ENCODE measurements around the gene MRPL32. TPM values are rescaled to one million over a fixed set of nuclear protein-coding genes. Genes with fewer than 3 reads are reported as not detected.
A peak's percentile ranks its signal among the peaks of the same experiment; 100 is the strongest.

MRPL32 gene
- total and polyA plus RNA-seq, 9 donors, result 38.8 to 75.0 (median 49.0) TPM

DNA sequence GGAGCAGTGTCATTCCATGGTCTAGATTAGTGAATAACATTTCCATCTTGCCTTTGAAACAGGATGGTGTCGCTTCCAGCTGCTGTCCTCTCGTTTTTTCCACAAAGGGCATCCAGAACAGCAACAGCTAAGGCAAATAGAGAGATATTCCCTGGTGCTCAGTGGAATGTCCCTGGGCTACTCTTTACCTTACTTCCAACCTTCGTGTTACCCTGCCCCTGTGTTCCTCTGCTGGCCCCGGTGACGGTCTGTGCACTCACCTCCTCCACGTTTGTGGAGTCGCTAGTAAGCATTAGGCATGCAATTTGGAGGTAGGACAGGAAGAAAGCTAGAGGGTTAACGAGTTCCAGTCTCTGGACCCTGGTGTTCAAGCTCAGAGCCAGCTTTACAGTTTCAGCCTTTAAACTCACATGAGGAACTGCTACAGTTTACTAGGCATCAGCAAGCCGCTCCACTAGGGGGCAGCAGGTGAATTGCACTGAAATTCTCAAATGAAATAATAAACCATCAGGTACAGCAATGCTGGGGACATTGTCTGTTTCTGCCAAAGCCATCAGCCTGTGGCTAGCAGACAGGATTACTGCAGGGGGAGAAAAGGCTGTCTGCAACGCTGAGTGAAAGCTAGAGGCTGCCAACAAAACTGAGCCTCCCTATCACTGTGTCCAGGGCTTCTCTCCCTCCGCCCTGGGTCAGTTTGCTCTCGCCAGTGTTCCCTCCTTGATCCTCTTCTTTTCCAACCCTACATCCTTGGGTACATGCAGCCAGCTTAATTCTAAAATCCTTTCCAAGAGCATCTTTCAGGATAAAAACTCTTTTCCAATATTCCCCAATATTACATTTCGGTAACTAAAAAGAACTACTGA lies 9.0 kb downstream of the MRPL32 start:
- peak; percentile 80 to 89 (median 86) for DNase-seq
- intact Hi-C loops (cut with DNase I), result loop anchor here in 3 of 4 donors (5.0 to 10.0 kb wide), 4 partner anchors 321 to 774 kb away; no protein-coding TSS in a partner anchor
- Histone ChIP-seq H3K27ac (no peak overlapping the region), H3K9me3 (no peaks in the 10 kb centered on the region), H3K27me3 (no peaks in the 10 kb centered on the region), H3K36me3 (no peaks in the 10 kb centered on the region), H3K4me1 (ENCODE audit: insufficient read depth) (no peaks in the 10 kb centered on the region), H3K4me3 (no peak overlapping the region)
- TF ChIP-seq CTCF (IDR thresholded peaks at IDR 0.05) (peak; percentile 59 to 71 (median 70)), EP300 (IDR thresholded peaks at IDR 0.05) (no peak)
- WGBS, 3 donors, result 45 to 48% (median 48%) methylated on average over 13 of the region's 13 CpGs

- H3K4me3 ChIP-seq, result no peak overlapping the region
- intact Hi-C loops (cut with DNase I), result loop anchor here in 3 of 4 donors (10.0 kb wide), 3 partner anchors 319 to 769 kb away; no protein-coding TSS in a partner anchor
- 15 to 25% (median 23%) methylated on average over 4 of the region's 4 CpGs for WGBS, 3 donors
Observed at GRCh38 chr7:42945821-42946626, 13.8 kb downstream of the MRPL32 start.

GRCh38 chr7:42946627-42946950 lies 14.4 kb downstream of the MRPL32 start:
- Histone ChIP-seq H3K27me3 (no peaks in the 10 kb centered on the region), H3K27ac (no peak overlapping the region), H3K4me1 (ENCODE audit: insufficient read depth) (no peaks in the 10 kb centered on the region), H3K4me3 (no peak overlapping the region), H3K9me3 (no peaks in the 10 kb centered on the region), H3K36me3 (no peaks in the 10 kb centered on the region)
- no peak for DNase-seq
- intact Hi-C loops (cut with DNase I), result loop anchor here in 3 of 4 donors (10.0 kb wide), 3 partner anchors 318 to 768 kb away; no protein-coding TSS in a partner anchor
- WGBS, 3 donors, result 98 to 100% (median 100%) methylated on average over 2 of the region's 2 CpGs
- no peak for TF ChIP-seq EP300 (IDR thresholded peaks at IDR 0.05)
- no peak for TF ChIP-seq POLR2A (IDR thresholded peaks at IDR 0.05)
- TF ChIP-seq CTCF (IDR thresholded peaks at IDR 0.05), result no peak

More at GRCh38 chr7:42945821-42946626, 13.8 kb downstream of the MRPL32 start:
- DNase-seq, result peak in 1 of 5 donors; percentile 19
- Histone ChIP-seq H3K4me1 (ENCODE audit: insufficient read depth) (no peaks in the 10 kb centered on the region), H3K27ac (no peak overlapping the region), H3K36me3 (no peaks in the 10 kb centered on the region), H3K9me3 (no peaks in the 10 kb centered on the region), H3K27me3 (no peaks in the 10 kb centered on the region)
- TF ChIP-seq CTCF (IDR thresholded peaks at IDR 0.05) (no peak), EP300 (IDR thresholded peaks at IDR 0.05) (no peak), POLR2A (IDR thresholded peaks at IDR 0.05) (no peak)

DNA sequence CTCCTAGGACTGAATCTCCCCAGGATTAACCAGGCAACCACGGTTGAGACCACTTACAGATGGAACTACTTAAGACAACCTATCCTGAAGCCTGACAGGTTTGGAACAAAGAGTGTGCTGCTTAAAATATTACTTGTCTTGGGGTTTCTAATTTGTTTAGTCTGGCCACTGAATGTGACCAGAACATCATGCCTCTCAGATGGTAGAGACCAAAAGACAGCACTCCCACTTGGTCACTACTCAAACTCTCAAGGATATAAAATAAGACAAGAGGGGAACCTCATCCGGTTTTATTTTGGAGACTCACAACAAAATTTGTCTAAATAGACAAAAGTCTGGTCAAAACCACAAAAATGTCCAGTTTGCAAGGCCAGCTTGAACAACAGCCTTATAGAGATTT lies 15.3 kb downstream of the MRPL32 start:
- Histone ChIP-seq H3K4me1 (ENCODE audit: insufficient read depth) (no peaks in the 10 kb centered on the region), H3K9me3 (no peaks in the 10 kb centered on the region), H3K27ac (no peak overlapping the region), H3K36me3 (no peaks in the 10 kb centered on the region), H3K4me3 (no peak overlapping the region), H3K27me3 (no peaks in the 10 kb centered on the region)
- no peak for TF ChIP-seq POLR2A (IDR thresholded peaks at IDR 0.05)
- TF ChIP-seq CTCF (IDR thresholded peaks at IDR 0.05), result no peak
- no peak for TF ChIP-seq EP300 (IDR thresholded peaks at IDR 0.05)
- WGBS, 3 donors, result 10 to 26% (median 19%) methylated on average over 2 of the region's 2 CpGs
- no peak for DNase-seq
- intact Hi-C loops (cut with DNase I), result loop anchor here in 3 of 4 donors (10.0 kb wide), 3 partner anchors 317 to 767 kb away; no protein-coding TSS in a partner anchor

Data from ovary (tissue), 9 donors.